Activated naive CD8-positive, alpha-beta T cell treated with anti-CD3 and anti-CD28 coated beads for 36 hours (primary cell): ENCODE results near the gene SNX19. TPM values are rescaled to one million over a fixed set of nuclear protein-coding genes. Genes with fewer than 3 reads are reported as not detected.

ENCODE experiments used
- DNase-seq: peaks from one replicate; pipeline ENCODE4 v3.0.0; 2021
- H3K27ac Mint-ChIP-seq: one replicate; pipeline ENCODE4 v1.8.0; 2022; ENCODE audit warnings: mild to moderate bottlenecking, moderate library complexity, mixed read lengths
- H3K27me3 Mint-ChIP-seq: one replicate; pipeline ENCODE4 v1.8.0; 2022; ENCODE audit warnings: mild to moderate bottlenecking, mixed read lengths
- H3K36me3 Mint-ChIP-seq: one replicate; pipeline ENCODE4 v1.8.0; 2021; ENCODE audit warnings: mild to moderate bottlenecking, mixed read lengths
- H3K4me1 Mint-ChIP-seq: one replicate; pipeline ENCODE4 v1.8.0; 2021; ENCODE audit warnings: mixed read lengths
- H3K4me3 Mint-ChIP-seq: one replicate; pipeline ENCODE4 v1.8.0; 2022; ENCODE audit warnings: mild to moderate bottlenecking, moderate library complexity, mixed read lengths
- H3K9me3 Mint-ChIP-seq: one replicate; pipeline ENCODE4 v1.8.0; 2022; ENCODE audit warnings: mixed read lengths
- total RNA-seq, 2 experiments: library from RNA; stranded (reverse); gene quantifications; one replicate each; pipeline ENCODE4 v1.2.3, GENCODE V29; 2021

The SNX19 gene
- total RNA-seq, 2 experiments from 2014 or later: 24.8 to 27.0 TPM

DNA sequence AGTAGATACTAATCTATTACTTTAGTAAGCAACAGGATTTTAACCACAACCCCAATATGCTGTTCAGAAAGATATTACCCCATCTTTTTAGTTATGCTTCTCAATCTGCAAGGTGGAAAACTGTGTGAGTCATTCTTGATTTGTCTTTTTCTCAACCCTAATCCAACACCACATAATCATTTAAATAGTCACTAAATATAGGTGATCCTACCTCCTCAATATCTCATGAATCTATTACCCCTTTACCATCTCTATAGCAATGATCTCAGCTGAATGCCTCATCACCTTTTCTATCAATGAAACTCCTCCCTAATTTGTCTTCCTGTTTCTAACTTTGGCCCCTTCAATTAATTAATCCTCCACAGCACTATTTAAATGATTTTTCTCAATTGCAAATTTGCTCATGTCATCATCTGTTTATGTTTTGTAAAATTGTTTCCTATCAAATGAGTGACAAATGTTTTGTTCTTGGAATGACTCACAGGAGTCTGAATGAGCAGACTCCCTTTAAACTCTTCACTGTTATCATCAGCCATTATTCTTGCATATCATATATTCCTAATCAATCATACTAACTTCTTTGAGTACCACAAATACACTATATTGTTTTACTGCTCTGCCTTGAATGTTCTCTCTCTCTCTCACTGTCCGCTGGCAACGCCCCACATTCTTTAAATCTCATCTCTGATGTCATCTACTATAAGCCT lies 26.1 kb downstream of the SNX19 start:
- Mint-ChIP-seq H3K9me3 (no peaks in the 10 kb centered on the region), H3K27ac (no peak overlapping the region), H3K4me3 (no peak overlapping the region), H3K27me3 (no peaks in the 10 kb centered on the region), H3K36me3 (peaks cover 10% of the 10 kb centered on the region), H3K4me1 (peaks cover 4% of the 10 kb centered on the region)
- no peak for DNase-seq

DNA sequence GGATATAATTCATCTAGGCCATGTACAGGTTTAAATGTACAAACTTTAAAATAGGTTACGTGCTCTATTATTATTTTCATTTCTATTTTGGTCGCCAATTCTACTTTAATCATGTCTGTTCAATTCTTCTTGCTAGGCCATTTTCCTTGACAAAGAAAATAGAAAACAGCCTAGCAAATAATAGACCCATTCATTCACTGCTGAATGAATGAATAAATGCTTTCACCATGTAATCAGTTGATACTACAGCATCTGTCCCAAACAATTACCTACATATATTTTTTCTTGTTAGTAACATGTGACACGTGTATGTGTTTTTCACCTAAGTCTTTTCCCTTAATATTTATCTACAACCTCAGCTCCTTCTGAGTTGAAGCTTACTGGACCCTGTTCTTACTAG lies 27.5 kb downstream of the SNX19 start:
- Mint-ChIP-seq H3K4me3 (no peak overlapping the region), H3K27me3 (no peaks in the 10 kb centered on the region), H3K9me3 (no peaks in the 10 kb centered on the region), H3K27ac (no peak overlapping the region), H3K4me1 (peaks cover 4% of the 10 kb centered on the region), H3K36me3 (peaks cover 12% of the 10 kb centered on the region)
- DNase-seq: no peak

DNA sequence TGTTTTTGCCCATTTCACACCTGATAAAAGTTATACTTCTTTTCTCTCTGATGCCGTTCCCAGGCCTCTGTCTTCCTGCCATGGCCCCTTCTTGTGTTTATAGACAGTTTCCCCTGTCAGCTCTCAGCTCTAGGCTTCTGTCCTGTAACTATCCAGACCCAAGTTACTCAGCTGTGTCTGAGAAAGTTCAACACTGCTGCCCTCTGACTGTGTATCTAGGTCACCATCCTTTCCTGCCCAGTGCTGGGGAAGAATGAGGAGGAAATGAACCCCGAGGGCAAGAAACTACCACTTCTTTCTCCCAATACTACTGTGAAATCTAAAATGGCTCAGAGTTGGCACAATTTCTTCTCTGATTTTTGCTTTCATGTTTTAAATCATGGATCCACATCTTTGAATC lies 29.6 kb downstream of the SNX19 start:
- Mint-ChIP-seq H3K27me3 (no peaks in the 10 kb centered on the region), H3K4me3 (no peak overlapping the region), H3K4me1 (peaks cover 7% of the 10 kb centered on the region), H3K9me3 (no peaks in the 10 kb centered on the region), H3K27ac (no peak overlapping the region), H3K36me3 (peaks cover 14% of the 10 kb centered on the region)
- DNase-seq: no peak

GRCh38 chr11:130882138-130882551 lies 34.1 kb downstream of the SNX19 start:
- H3K27ac Mint-ChIP-seq: no peak overlapping the region
- H3K27me3 Mint-ChIP-seq: no peaks in the 10 kb centered on the region
- no peak overlapping the region for H3K4me3 Mint-ChIP-seq
- peaks cover 12% of the 10 kb centered on the region for H3K36me3 Mint-ChIP-seq
- no peaks in the 10 kb centered on the region for H3K9me3 Mint-ChIP-seq
- no peak for DNase-seq
- H3K4me1 Mint-ChIP-seq: peaks cover 7% of the 10 kb centered on the region

GRCh38 chr11:130881475-130882137 lies 34.7 kb downstream of the SNX19 start:
- DNase-seq: no peak
- no peaks in the 10 kb centered on the region for H3K27me3 Mint-ChIP-seq
- H3K4me1 Mint-ChIP-seq: peaks cover 4% of the 10 kb centered on the region
- H3K27ac Mint-ChIP-seq: no peak overlapping the region
- H3K4me3 Mint-ChIP-seq: no peak overlapping the region
- peaks cover 9% of the 10 kb centered on the region for H3K36me3 Mint-ChIP-seq
- no peaks in the 10 kb centered on the region for H3K9me3 Mint-ChIP-seq

GRCh38 chr11:130879836-130880235 lies 36.4 kb downstream of the SNX19 start:
- peaks cover 7% of the 10 kb centered on the region for H3K36me3 Mint-ChIP-seq
- peaks cover 3% of the 10 kb centered on the region for H3K4me1 Mint-ChIP-seq
- no peak overlapping the region for H3K27ac Mint-ChIP-seq
- no peak for DNase-seq
- no peaks in the 10 kb centered on the region for H3K9me3 Mint-ChIP-seq
- no peaks in the 10 kb centered on the region for H3K27me3 Mint-ChIP-seq
- H3K4me3 Mint-ChIP-seq: no peak overlapping the region

- Mint-ChIP-seq H3K27ac (no peak overlapping the region), H3K27me3 (no peaks in the 10 kb centered on the region), H3K36me3 (peaks cover 9% of the 10 kb centered on the region), H3K9me3 (no peaks in the 10 kb centered on the region), H3K4me1 (peaks cover 3% of the 10 kb centered on the region), H3K4me3 (no peak overlapping the region)
- DNase-seq: no peak
These were observed 39.1 kb downstream of the SNX19 start for GRCh38 chr11:130876931-130877915.

DNA sequence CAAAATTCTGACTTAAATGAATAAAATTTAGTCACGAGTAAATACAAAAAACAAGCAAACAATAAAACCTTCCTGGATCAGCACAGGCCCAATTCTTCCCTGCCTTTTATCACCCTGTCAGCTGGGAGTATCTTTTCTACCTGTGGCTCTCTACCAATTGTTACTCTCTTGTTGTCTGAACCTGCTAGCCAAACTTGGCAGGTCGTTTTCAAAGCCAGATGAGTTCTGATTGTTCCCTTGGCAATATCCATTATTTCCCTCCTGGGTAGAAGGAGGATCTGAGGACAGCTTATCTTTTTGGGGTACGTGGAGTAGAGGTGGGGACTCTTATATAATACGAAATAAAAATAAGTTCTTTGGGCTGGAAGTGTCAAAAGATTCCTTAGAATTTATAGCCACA lies 40.2 kb downstream of the SNX19 start:
- Mint-ChIP-seq H3K4me3 (no peak overlapping the region), H3K9me3 (no peaks in the 10 kb centered on the region), H3K4me1 (no peaks in the 10 kb centered on the region), H3K27ac (no peak overlapping the region), H3K27me3 (no peaks in the 10 kb centered on the region), H3K36me3 (peaks cover 6% of the 10 kb centered on the region)
- DNase-seq: no peak

DNA sequence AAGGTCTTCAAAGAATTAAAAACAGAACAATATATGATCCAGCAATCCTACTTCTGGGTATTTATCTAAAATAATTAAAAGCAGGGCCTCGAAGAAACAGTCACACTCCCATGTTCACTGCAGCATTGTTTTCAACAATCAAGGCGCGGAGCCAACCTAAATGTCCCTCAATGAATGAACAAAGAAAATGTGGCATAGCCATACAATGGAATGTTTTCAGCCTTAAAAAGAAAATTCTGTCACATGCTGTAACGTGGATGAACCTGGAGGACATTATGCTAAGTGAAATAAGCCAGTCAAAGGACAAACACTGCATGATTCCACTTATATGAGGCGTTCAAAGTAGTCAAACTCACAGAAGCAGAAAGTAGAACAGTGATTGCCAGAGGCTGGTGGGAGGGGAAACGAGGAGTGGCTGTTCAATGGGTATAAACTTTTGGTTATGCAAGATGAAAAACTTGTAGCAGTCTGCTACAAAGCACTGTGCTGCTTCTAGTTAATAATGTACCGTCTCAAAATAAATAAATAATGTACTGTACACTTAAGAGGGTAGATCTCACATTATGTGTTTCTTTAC lies 41.2 kb downstream of the SNX19 start:
- no peak for DNase-seq
- Mint-ChIP-seq H3K27me3 (no peaks in the 10 kb centered on the region), H3K4me1 (peaks cover 2% of the 10 kb centered on the region), H3K36me3 (peaks cover 6% of the 10 kb centered on the region), H3K9me3 (no peaks in the 10 kb centered on the region), H3K4me3 (no peak overlapping the region), H3K27ac (no peak overlapping the region)

DNA sequence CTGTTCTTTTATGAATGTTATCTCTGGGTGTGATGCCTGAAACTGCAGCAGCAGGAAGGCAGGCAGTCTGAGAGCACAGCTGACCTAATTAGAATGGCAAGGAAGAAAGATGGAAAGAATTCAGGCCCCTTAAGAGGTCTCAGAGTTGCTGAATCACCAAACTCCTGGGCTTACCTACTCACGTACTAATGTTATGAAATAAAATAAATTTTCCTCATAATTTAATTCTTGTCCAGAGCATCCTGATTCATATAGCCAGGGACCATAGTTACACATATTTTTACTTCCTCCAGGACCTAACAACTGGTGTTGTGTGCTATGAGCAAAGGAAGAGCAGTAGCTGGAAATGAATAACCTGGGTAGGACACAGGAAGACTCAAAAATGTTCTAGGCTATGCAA lies 41.9 kb downstream of the SNX19 start:
- H3K4me3 Mint-ChIP-seq: no peak overlapping the region
- peaks cover 2% of the 10 kb centered on the region for H3K4me1 Mint-ChIP-seq
- no peaks in the 10 kb centered on the region for H3K27me3 Mint-ChIP-seq
- H3K36me3 Mint-ChIP-seq: peaks cover 6% of the 10 kb centered on the region
- no peak overlapping the region for H3K27ac Mint-ChIP-seq
- no peaks in the 10 kb centered on the region for H3K9me3 Mint-ChIP-seq
- no peak for DNase-seq

GRCh38 chr11:130873761-130874160 lies 42.5 kb downstream of the SNX19 start:
- Mint-ChIP-seq H3K9me3 (no peaks in the 10 kb centered on the region), H3K4me1 (peaks cover 2% of the 10 kb centered on the region), H3K4me3 (no peak overlapping the region), H3K36me3 (peaks cover 6% of the 10 kb centered on the region), H3K27ac (no peak overlapping the region), H3K27me3 (no peaks in the 10 kb centered on the region)
- DNase-seq: no peak

DNA sequence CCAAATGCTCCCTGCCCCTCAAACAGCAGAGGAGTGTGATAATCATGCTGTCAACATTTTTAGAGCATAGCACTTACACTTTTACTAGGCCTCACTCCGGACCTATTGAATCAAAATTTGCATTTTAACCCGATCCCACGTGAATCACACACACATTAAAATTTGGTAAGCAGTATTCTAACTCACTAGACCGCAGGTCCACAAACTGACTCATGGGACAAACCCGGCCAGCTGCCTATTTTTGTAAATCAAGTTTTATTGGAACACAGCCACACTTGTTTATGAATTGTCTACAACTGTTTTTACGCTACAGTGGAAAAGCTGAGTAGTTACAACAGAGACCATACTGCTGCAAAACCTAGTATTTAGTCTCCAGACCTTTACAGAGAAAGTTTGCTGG lies 43.3 kb downstream of the SNX19 start:
- H3K36me3 Mint-ChIP-seq: peaks cover 6% of the 10 kb centered on the region
- peaks cover 2% of the 10 kb centered on the region for H3K4me1 Mint-ChIP-seq
- H3K27me3 Mint-ChIP-seq: no peaks in the 10 kb centered on the region
- no peak overlapping the region for H3K27ac Mint-ChIP-seq
- no peak for DNase-seq
- no peak overlapping the region for H3K4me3 Mint-ChIP-seq
- H3K9me3 Mint-ChIP-seq: no peaks in the 10 kb centered on the region

DNA sequence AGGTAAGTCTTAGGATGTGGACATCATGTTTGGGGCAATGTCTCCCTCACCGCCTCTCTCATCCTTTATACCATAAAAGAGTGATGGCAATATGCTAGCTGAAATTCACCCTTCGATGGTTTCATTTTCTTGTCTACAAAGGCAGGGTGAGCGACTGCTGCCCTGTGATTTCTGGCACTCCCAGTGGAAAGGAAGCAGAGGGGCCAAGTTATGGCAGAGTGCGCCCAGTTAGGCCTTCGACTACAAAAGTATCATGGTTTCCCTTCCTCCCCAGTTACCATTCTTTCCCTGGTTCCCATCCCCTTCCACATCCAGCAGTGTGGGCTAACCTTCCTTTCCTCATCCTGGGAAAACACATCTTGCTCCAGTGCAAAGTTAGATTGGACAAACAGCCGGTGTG lies 43.8 kb downstream of the SNX19 start:
- no peaks in the 10 kb centered on the region for H3K9me3 Mint-ChIP-seq
- no peak overlapping the region for H3K27ac Mint-ChIP-seq

GRCh38 chr11:130872102-130872501 lies 44.2 kb downstream of the SNX19 start:
- no peak for DNase-seq
- Mint-ChIP-seq H3K36me3 (peaks cover 6% of the 10 kb centered on the region), H3K27me3 (no peaks in the 10 kb centered on the region), H3K27ac (no peak overlapping the region), H3K4me1 (peaks cover 2% of the 10 kb centered on the region), H3K9me3 (no peaks in the 10 kb centered on the region), H3K4me3 (no peak overlapping the region)

More for the DNA sequence above, 43.8 kb downstream of the SNX19 start:
- DNase-seq: no peak
- Mint-ChIP-seq H3K36me3 (peaks cover 6% of the 10 kb centered on the region), H3K27me3 (no peaks in the 10 kb centered on the region), H3K4me1 (peaks cover 2% of the 10 kb centered on the region), H3K4me3 (no peak overlapping the region)

DNA sequence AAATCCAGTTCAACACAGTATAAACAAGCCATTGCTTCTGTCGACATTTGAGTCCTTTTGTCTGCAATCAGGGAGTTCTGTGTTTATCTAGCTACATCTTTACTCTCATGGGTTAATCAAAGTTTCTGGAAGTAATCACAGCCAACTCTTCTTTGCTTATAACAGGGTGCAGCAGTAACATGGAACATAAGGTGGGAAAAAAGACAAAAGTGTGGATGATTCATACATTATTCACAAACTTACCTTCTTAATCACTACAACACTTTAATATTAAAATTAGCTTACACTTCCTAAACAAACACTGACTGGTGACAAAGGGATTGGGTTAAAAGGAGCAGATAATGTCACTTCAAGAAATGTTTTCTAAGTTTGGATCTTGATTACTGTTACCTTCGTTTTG lies 44.7 kb downstream of the SNX19 start:
- Mint-ChIP-seq H3K4me1 (peaks cover 2% of the 10 kb centered on the region), H3K27ac (no peak overlapping the region), H3K9me3 (no peaks in the 10 kb centered on the region), H3K4me3 (no peak overlapping the region), H3K27me3 (no peaks in the 10 kb centered on the region), H3K36me3 (peaks cover 6% of the 10 kb centered on the region)
- no peak for DNase-seq
